Activated CD4-positive, alpha-beta T cell treated with anti-CD3 and anti-CD28 coated beads for 24 hours (primary cell): Measurements from ENCODE around the gene RAB34.
A peak's percentile ranks its signal among the peaks of the same experiment; 100 is the strongest.

Experiments used
- DNase-seq, 2 donors: peaks; one replicate each; pipeline ENCODE4 v3.0.0-alpha.2; 2020; ENCODE audit warnings: low read depth in 2 of 2

RAB34 gene, protein sequence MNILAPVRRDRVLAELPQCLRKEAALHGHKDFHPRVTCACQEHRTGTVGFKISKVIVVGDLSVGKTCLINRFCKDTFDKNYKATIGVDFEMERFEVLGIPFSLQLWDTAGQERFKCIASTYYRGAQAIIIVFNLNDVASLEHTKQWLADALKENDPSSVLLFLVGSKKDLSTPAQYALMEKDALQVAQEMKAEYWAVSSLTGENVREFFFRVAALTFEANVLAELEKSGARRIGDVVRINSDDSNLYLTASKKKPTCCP

GRCh38 chr17:28717578-28718332 lies at the start of gene RAB34:
Gene RAB34, minus strand, starts transcription at chr17:28717868. Its CDS starts 602 bp downstream, at chr17:28717266.
- no peak for DNase-seq

DNA sequence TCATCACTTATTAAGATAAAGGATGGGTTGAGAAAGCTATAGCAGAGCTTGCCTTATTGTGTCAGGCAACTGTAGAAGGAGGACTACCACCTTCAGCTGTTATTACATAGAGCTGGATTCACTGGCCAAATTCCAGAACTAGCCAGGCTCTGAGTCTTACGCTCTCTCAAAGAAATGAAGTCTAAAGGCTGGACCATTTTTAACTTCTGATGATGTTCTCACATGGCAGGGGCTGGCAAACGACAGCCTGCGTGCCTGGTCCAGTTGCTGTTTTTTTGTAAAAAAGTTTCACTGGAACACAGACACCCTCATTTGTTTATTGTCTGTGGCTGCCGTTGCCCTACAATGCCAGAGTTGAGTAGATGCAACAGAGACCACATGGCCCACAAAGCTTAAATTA lies 47.4 kb upstream of the RAB34 start:
- no peak for DNase-seq

DNA sequence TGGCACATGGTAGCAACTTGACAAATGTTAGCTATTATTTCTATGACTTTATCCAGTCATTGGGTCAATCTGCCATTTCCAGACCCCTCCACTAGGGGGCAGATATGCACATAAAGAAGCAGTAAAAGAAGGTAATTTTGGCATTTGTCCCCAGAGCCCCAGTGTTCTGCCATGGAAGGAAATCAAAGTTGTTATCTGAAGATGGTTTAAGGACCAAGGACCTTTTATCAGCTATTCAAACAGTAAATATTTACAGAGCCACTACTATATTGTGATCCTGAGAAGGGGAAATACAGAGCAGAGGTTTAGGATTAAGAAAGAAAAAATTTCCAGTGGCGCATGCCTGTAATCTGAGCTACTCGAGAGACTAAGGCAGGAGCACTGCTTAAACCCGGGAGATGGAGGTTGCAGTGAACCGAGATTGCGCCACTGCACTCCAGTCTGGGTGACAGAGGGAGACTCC lies 46.2 kb upstream of the RAB34 start:
- DNase-seq, result peak; percentile 74 to 77

GRCh38 chr17:28763137-28763799 lies 45.6 kb upstream of the RAB34 start:
- no peak for DNase-seq

DNA sequence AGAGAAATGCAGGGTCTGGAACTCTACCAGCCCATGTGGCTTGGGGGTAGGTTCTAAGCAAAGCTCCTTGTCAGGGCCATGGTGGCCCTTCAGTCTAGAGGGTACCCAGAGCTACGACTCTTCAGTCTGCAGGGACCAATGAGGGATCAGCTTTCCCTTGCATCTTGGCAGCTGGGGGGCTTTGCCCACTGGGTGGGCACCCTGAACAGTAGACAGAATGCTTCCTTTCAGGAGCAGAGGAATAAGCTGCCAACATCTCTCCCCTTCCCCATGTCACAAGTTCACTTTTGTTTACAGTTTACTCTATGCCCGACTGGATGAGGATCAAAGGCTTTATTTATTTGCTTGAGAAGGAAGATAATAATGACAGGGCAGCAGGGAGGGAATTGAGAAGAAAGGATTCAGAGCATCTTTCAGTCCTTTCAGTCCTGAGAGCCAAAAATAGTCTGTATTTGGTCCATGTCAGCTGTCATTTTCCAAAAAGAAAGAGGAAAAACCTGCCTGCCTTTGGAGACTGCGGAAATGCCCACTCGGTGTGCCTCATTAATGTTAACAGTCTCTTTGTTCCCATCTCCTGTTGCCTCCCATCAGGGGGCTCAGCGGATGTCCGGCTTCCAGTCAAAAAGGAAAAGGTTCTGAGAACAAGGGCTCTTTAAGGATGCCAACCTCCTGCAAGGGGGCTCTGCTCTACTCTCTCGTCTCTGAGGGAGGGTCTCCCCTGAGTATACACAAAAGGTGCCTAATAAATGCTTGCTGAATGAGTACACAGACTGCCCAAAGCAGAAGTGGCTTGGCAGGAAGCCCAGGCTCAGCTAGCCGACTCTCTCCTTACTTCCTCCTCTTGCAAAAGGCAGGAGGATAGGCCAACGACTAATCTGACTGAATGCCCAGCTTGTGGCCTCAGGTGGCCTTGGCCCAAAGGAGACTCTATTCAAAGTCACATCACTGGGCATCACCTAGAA lies 43.2 kb upstream of the RAB34 start:
- no peak for DNase-seq

DNA sequence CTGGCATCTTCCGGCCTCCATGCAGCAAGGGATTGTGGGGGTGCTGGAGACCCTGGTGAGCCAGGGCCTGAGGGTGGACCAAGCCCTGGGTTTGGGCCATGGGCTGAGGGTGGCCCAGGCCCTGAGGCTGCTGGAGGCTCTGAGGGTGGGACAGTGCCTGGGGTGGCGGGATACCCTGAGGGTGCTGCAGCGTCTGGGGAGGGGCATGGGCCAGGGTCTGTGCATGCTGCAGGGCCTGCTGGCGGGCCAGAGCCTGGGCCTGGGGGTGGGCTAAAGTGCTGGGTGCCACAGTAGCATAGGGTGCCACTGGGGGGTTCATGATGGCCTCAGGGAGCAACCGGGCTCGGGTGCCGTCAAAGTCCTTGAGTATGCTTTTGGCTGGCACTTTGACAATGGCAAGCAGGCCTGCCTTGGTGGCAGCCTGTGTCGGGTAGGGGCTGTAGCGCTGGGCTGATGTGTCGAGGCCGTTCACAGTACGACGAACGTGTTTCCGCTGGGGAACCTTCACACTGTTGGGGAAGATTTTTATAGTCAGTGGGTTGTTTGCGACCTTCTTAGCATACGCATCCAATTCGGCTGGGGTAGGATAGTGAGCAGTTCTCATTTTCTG lies 41.7 kb upstream of the RAB34 start:
- DNase-seq, result no peak

GRCh38 chr17:28758411-28759121 lies 40.9 kb upstream of the RAB34 start:
- DNase-seq, result no peak

GRCh38 chr17:28756049-28756804 lies 38.6 kb upstream of the RAB34 start:
- no peak for DNase-seq

DNA sequence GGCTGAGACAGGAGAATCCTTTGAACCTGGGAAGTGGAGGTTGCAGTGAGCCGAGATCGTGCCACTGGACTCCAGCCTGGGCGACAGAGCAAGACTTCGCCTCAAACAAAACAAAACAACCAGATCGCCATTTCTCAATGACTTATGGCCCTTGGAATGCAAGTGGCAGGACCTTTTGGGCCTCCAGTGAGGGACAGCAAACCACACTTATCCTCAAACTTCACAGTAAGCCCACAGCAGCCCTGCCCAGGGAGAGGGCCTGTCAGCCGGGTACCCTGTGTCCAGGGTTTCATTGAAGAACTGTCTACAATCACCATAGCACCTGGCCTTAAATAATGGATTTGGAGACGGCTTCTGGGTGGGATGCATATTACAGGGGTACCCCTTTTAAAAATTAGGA lies 37.8 kb upstream of the RAB34 start:
- DNase-seq, result no peak

DNA sequence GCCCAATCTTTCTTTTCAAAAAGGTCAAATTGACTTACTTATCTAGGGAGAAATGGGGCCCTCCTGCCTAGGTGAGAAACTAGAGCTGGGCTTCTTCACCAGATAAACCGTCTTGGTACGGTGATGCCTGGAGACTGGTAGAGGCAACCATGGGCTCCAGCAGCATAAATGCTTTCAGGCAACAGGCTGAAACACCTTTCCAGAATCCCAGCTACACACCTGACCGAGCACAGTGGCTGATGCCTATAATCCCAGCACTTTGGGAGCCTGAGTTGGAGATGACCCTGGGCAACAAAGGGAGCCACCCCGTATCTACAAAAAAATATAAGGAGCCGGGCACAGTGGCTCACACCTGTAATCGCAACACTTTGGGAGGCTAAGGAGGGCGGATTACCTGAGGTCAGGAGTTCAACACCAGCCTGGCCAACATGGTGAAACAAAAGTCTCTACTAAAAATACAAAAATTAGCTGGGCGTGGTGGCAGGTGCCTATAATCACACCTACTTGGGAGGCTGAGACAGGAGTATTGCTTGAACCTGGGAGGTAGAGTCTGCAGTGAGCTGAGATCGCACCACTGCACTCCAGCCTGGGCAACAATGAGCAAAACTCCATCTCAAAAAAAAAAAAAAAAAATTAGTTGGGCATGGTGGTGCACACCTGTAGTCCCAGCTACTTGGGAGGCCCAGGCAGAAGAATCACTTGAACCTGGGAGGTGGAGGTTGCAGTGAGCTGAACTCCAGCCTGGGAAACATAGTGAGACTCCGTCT lies 34.1 kb upstream of the RAB34 start:
- no peak for DNase-seq

- DNase-seq, result peak; percentile 80 to 92
These were observed 32.7 kb upstream of the RAB34 start for GRCh38 chr17:28750178-28751047.

DNA sequence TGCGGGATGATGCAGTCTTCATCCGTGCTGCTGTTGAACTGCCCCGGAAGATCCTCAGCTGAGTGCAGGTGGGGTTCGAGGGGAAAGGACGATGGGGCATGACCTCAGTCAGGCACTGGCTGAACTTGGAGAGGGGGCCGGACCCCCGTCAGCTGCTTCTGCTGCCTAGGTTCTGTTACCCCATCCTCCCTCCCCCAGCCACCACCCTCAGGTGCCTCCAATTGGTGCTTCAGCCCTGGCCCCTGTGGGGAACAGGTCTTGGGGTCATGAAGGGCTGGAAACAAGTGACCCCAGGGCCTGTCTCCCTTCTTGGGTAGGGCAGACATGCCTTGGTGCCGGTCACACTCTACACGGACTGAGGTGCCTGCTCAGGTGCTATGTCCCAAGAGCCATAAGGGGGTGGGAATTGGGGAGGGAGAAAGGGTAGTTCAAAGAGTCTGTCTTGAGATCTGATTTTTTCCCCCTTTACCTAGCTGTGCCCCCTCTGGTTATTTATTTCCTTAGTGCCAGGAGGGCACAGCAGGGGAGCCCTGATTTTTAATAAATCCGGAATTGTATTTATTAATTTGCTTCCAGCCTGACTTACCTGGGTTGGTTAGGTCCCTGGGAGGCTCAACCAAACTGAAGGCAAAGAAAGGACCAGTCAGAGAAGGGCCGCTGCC lies 32.0 kb upstream of the RAB34 start:
- no peak for DNase-seq

DNA sequence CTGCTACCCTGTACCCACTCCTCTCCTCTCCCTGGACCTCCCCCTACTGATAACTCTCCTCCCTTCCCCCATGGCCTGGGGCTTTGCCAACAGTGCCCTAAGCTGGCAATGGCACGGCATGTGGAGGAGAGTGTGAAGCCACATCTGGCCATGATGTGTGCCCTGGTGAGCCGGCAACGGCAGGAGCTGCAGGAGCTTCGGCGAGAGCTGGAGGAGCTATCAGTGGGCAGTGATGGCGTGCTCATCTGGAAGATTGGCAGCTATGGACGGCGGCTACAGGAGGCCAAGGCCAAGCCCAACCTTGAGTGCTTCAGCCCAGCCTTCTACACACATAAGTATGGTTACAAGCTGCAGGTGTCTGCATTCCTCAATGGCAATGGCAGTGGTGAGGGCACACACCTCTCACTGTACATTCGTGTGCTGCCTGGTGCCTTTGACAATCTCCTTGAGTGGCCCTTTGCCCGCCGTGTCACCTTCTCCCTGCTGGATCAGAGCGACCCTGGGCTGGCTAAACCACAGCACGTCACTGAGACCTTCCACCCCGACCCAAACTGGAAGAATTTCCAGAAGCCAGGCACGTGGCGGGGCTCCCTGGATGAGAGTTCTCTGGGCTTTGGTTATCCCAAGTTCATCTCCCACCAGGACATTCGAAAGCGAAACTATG lies 31.3 kb upstream of the RAB34 start:
- no peak for DNase-seq

- DNase-seq, result no peak
These were observed 30.4 kb upstream of the RAB34 start for GRCh38 chr17:28747801-28748750.

- DNase-seq, result no peak
These were observed 29.5 kb upstream of the RAB34 start for GRCh38 chr17:28747051-28747691.
